A204.1 (cell line): ENCODE data around the gene MZT2B.
"Not testable (repeated sequence)": the region's sequence is repeated elsewhere in the genome, so short reads cannot be mapped to it uniquely, and the experiment has no call there.

Experiments used
- FAIRE-seq: peaks from 2 replicates; lab custom pipeline; 2012; peaks lifted over from hg19 to GRCh38; lab: Jason Lieb, UNC

Gene MZT2B

GRCh38 chr2:130152816-130153595 lies 29.1 kb upstream of the MZT2B start:
- no peak for FAIRE-seq

DNA sequence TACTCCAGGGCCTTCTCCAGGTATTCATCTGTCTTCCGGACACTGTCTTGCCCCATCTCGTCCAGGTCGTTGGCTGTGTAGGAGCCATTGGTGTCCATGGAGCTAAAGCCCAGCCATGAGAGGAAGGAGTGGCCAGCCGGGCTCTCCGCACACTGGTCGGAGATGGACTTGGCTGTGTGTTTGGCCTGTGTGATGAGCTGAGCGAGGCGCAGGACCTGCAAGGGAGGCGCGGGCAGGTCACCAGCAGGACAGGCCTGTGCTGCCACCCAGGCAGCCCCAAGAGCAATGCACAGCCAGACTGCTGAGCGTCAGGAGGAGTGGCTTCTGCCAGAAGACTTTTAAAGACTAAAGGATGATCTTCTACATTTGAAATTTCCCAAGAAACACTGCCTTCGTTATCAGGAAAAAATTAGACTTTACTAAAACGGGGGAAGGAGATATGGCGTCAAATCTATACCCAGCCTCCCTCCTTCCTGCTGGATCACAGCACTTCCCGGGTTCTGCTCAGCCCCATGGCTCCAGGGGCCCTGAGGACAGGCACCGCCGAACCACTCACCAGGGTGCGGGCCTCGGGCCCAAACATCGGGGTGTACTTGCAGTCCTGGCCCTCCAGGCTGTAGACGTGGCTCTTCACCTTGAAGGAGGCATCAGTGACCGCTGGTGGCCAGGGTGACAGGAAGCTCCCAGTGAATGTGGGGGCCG lies 28.2 kb upstream of the MZT2B start:
- FAIRE-seq: not testable (repeated sequence)

GRCh38 chr2:130154423-130154770 lies 27.7 kb upstream of the MZT2B start:
- FAIRE-seq: not testable (repeated sequence)

DNA sequence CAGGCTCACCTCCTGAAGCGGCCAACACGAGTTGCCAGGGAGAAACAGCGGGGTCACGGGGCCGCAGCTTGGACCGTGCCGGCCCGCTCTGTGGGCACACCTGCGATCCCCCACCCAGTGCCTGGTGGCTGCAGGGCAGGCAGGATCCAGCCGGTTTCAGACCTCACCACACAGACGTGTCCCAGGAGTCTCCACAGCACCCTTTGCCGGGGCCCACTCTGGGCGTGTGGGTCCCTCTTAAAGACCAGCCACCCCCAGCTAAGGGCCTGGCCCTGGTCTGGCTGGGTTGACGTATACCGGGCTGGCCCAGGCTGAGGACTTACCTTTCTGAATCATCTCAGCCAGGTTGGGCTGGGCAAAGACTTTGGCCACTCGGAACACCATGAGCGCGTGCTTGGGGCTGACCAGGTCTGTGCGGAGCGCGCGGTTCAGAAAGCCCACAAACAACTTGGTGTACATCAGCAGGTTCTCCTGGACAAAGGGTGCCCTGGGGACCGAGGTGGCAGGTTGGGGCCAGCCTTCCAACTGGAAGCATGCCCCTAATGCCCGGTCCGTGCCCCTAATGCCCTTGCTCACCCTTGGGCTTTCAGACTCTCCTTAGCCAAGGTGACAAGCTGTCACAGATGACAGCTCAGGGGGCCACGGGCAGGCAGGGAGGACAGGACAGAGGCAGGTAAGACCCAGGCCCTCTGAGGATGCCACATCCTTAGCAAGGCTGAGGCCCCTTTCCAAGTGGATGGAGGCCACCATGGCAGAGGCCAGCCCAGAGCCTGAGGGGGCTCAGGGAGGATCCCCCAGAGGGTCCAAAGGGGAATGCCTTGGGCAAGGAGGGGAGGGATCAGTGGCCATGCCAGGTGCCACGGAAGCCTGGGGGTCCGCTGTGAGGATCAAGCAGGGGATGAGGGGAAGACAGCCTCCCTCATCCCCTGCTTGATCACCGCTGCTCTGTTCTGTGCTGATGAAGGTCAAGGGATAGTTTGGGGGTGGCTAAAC lies 27.0 kb upstream of the MZT2B start:
- FAIRE-seq: no peak

DNA sequence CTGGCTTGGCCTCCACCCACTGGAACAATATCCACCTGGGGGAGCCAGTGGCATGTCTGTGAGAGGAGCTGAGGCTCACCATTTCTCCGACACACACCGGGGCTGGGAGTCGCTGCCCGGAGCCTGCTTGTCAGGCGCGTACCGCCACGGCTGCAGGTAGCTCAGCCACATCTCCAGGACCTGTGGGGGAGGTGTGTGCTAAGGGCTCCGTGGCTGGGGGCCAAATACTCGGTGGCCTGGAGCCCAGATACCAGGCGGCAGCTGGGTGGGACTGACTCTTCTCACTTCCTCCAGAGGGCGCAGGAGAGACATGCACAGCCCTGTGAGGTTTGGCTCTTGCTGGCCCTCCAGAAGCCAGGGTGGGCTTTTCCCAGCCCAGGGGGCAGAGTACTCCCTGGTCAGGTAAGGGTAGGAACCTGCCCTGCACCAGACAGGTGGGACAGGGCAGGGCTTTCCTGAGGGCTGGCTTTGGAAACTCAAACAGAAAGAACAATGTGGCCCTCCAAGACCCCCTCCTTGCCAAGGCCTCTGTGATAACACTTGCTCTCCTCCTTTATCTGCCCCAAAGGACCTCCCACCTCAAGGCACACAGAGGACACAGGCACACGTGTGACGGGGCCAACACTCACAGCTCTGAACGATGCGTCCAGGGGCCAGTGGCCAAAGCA lies 26.0 kb upstream of the MZT2B start:
- not testable (repeated sequence) for FAIRE-seq

DNA sequence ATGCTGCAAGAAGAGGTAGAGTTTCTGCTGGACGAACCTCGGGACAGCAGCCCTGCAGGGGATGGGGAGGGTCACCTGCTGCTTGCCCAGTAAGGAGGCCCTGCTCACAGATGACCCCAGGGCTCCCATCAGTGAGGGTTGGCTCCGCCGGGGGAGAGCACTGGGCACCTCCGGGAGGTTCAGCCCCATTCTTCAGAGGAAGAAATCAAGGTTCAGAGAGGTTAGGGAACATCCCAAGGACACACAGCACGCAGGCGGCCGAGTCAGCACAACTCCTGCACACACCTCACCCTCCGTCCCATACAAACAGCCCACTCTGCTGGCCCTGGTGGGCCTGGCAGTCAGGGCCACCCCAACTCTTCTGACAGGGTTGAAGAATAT lies 25.4 kb upstream of the MZT2B start:
- no peak for FAIRE-seq

DNA sequence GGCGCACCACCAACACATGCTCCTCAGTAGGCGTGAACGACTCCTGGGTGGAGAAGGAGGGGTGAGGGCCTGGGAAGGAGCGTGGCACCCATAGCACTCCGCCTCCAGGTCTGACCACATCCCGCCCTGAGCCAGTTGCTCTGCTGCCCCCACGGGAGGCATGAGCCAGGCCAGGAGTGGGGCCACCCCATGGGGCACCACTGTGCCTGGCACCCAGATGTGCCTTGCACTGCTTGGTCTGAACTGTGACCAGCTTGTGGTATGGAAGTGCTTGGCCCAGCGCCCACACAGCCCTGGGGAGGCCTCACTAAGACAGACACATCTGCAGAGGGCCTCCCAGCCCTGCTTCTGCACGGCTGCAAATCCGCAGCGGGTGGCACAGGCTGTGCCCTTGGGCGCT lies 24.7 kb upstream of the MZT2B start:
- not testable (repeated sequence) for FAIRE-seq

GRCh38 chr2:130157825-130158514 lies 24.1 kb upstream of the MZT2B start:
- not testable (repeated sequence) for FAIRE-seq

DNA sequence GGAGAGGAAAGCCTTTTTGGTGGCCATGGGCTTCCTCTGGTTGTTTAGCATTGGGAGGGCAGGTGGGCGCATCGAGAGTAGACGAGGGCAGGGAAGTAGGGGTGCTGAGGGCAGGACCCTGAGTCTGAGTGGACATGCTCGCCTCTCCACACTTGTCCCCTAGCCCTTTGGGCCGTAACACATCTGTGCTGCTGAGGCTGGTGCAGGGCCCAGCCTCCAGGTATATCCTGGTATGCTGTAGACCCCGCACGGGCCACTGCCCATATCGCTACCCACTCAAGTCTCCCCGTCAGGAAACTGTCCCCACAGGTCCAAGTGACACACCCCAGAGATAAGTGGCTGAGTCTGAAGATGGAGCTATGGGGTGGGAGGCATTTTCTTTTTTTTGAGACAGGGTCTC lies 23.4 kb upstream of the MZT2B start:
- no peak for FAIRE-seq

DNA sequence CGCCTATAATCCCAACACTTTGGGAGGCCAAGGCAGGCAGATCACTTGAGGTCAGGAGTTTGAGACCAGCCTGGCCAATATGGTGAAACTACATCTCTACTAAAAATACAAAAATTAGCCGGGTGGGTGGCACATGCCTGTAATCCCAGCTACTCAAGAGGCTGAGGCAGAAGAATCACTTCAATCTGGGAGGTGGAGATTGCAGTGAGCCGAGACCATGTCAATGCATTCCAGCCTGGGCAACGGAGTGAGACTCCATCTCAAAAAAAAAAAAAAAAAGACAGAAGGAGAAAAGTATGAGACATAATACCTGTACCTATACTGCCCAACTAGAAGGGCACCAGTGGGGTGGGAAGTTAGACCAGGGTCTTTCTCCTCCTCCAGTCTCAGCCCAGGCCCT lies 22.7 kb upstream of the MZT2B start:
- FAIRE-seq: not testable (repeated sequence)

GRCh38 chr2:130160131-130160530 lies 21.9 kb upstream of the MZT2B start:
- FAIRE-seq: no peak

DNA sequence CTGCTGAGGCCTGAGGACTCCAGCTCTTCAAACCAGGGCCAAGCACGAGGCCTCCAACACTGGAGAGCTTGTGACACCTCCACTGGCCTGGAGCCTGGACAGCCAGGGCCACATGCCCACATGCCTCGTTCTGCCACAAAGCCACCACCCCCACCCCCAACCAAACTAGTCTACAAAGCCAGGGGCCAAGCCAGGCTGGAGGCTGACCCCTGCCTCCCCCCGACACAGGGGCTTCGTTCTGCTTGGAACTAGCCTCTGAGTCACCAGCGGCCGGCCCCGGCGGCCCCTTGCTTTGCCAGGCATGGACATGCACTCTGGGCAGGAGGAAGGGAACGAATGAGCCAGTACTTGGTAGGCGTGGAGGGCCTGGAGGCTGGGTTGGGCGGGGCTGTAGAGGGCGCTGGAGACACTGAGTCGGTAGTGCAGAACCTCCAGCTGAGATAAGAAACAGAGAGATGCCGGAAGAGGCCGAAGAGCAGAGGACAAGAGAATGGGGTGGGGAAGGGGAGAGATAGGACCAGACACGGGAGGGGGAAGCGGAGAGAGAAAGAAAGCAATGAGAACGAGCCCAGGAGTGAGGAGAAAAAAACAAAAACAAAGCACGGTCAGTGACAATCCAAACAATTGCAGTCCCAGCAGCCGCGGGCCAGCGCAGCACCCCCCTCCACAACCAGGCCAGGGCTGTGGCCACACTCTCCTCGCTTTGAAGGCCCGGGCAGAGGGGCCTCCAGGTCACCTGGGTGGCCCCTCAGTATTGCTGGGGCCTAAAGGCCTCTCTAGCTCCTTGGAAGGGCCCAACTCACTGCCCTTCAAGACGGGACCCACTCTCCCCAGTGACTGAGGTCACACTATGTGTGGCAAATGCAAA lies 21.0 kb upstream of the MZT2B start:
- FAIRE-seq: not testable (repeated sequence)

DNA sequence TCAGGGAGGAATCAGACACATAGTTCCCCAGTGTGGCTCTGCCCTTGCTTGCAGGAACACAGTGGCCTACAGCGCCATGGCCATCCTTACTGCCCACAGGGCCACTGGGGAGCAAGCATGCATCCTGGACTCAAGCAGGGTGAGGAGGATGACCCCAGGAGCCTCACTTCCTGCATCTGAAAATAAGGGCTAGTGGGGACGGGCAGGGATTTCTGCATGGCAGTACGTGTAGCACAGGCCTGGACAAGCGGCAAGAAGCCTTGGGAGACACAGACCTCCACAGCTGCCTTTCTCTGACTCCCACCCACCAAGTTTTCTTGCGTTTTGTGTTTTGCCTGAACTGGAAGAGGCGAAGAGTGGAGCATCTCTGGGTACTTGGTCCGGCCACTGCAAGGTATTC lies 19.6 kb upstream of the MZT2B start:
- not testable (repeated sequence) for FAIRE-seq

DNA sequence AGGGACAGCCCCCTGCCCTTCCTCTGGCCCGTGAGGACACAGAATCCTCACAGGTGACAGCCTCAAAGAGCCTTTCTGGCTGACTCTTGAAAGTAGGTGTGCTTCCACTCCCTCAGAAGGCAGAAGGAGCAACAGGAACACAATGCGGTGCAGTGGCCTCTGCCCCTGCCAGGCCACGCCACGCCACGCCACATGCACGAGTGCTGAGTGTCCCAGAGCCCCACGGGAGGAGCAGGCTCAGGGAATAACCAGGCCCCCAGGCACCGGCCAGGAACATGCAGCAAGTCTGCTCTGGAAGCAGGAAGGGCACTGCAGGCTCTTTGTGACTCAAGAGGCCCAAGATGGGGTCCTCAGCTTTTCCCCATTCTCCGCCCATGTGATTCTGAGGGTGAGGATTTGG lies 19.1 kb upstream of the MZT2B start:
- no peak for FAIRE-seq

- no peak for FAIRE-seq
These were observed 16.6 kb upstream of the MZT2B start for GRCh38 chr2:130165293-130166016.

GRCh38 chr2:130166611-130167010 lies 15.5 kb upstream of the MZT2B start:
- FAIRE-seq: not testable (repeated sequence)

DNA sequence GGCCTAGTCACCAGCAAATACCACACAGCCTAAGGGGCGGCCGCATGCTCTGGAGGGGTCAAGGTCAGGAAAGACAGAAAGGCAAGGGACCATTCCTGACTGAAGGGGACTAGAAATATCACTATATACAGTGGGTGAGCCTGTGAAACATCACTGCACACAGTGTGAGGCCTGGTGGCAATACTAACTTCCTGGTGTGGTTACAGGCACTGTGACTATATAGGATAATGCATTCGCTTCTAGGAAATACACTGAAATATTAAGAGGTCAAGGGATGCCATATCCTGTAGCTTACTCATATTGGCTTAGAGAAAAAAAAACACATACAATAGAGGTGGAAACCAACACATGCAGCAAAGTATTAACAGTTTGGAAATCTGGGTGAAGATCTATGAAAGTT lies 12.9 kb upstream of the MZT2B start:
- FAIRE-seq: not testable (repeated sequence)

DNA sequence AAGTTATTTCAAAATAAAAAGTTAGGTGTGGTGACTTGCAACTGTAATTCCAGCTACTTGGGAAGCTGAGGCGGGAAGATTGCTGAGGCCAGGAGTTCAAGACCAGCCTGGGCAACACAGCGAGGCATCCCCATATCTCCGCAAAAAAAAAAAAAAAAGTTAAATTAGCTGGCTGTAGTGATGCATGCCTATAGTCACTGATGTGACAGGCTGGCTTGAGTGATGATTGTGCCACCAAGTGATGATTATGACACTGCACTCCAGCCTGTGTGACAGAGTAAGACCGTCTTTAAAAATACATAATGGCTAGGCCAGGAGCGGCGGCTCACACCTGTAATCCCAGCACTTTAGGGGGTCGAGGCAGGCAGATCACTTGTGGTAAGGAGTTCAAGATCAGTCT lies 12.2 kb upstream of the MZT2B start:
- FAIRE-seq: no peak

DNA sequence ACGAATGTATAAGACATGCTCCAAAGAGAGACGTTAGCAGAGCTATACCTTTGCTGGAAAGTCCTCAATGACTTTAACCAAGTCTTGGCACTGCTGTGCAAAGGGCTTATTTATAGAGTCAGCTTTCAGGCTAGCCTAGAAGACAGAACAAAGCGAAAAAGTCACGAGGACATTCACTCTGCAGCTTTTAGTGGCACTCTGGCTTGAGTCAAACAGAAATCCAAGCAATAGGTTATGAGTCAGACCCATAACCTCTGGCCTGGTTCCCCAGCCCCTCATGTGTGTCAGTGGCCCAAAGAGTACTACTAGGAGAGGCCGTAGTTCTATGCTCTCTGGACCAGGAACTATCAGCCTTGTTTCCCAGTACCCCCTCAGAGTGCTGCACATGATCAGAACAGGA lies 7.2 kb upstream of the MZT2B start:
- not testable (repeated sequence) for FAIRE-seq
